Thoracic aorta (tissue), 2 donors: ENCODE measurements around the gene SPINDOC. TPM values are rescaled to one million over a fixed set of nuclear protein-coding genes. Genes with fewer than 3 reads are reported as not detected.

Source experiments
- ATAC-seq: fragments of 150-250 bp; one replicate; pipeline ENCODE4 v1.8.0; 2017; ENCODE audit warnings: low read depth; ENCODE audit not compliant: insufficient number of reproducible peaks, low FRiP score
- DNase-seq: peaks from one replicate; pipeline ENCODE4 v3.0.0-alpha.2; 2020; ENCODE audit warnings: low spot score
- H3K27ac ChIP-seq, 2 donors: fragments of 200-600 bp; sonication (generic); 1 replicate in 1 of 2; 2 replicates in 1 of 2; pipeline ENCODE4 v1.5.1; 2016; ENCODE audit warnings: mild to moderate bottlenecking in 2 of 2, moderate library complexity in 2 of 2
- H3K27me3 ChIP-seq: fragments of 200-600 bp; sonication (generic); replicated peaks from 2 replicates; pipeline ENCODE4 v1.6.0; 2016; ENCODE audit warnings: mild to moderate bottlenecking; ENCODE audit not compliant: insufficient read depth
- H3K36me3 ChIP-seq: fragments of 200-600 bp; sonication (generic); one replicate; pipeline ENCODE4 v1.5.1; 2016
- H3K4me1 ChIP-seq, 2 donors: fragments of 200-600 bp; sonication (generic); 1 replicate in 1 of 2; 2 replicates in 1 of 2; pipeline versions ENCODE4 v1.5.1 to v1.6.0; 2016; ENCODE audit warnings: low read depth in 2 of 2, mild to moderate bottlenecking in 1 of 2; ENCODE audit not compliant: control insufficient read depth in 1 of 2
- H3K4me3 ChIP-seq: fragments of 200-600 bp; sonication (generic); 2 replicates; pipeline ENCODE4 v1.5.1; 2016; ENCODE audit warnings: mild to moderate bottlenecking
- H3K9me3 ChIP-seq: fragments of 200-600 bp; sonication (generic); 2 replicates; pipeline ENCODE4 v1.5.1; 2016
- CTCF ChIP-seq: fragments of 200-600 bp; sonication (generic); IDR thresholded peaks from one replicate; pipeline ENCODE4 v1.5.1; 2019; ENCODE audit warnings: antibody characterized with exemption
- total RNA-seq, 2 donors: library from RNA; depleted of rRNA; stranded (reverse); fragments of >200 nt; gene quantifications; one replicate each; pipeline versions ENCODE4 v1.1.0 to v1.2.3, GENCODE V29; 2016

Gene SPINDOC
- total RNA-seq, 2 donors from 2014 or later: 14.8 to 16.4 TPM

DNA sequence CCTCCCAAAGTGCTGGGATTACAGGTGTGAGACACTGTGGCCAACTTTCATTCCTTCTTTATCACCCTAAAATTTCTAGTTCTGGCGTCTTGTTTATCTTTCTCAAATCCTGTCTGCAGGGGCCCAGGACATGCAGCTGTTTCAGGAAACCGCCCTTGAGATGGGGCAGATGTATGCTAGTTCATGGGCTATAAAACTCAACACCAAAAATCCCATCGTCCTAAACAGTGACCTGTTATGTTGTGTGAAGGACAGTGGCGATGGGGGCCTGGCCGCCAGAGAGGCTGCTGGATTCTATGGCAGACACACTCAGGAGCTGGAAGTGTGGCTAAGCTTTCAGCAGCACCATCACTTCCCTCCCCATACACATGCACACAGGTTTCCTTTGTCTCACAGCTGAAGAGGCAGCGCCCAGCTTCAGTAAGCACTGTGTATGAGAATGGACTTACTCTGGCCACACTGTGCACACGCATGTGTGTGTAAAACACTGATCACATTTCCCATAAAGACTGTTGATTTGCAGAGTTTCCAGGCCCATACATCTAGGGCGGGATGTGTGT, 62.3 kb downstream of the SPINDOC start:
- no peaks in the 10 kb centered on the region for H3K27me3 ChIP-seq
- H3K9me3 ChIP-seq: no peaks in the 10 kb centered on the region
- H3K4me1 ChIP-seq: peaks cover 18 to 53% of the 10 kb centered on the region in 2 donors
- no peak for DNase-seq
- ATAC-seq: no peak
- H3K36me3 ChIP-seq: no peaks in the 10 kb centered on the region
- H3K4me3 ChIP-seq: no peak overlapping the region
- no peak overlapping the region for H3K27ac ChIP-seq
- TF ChIP-seq CTCF: no peak

DNA sequence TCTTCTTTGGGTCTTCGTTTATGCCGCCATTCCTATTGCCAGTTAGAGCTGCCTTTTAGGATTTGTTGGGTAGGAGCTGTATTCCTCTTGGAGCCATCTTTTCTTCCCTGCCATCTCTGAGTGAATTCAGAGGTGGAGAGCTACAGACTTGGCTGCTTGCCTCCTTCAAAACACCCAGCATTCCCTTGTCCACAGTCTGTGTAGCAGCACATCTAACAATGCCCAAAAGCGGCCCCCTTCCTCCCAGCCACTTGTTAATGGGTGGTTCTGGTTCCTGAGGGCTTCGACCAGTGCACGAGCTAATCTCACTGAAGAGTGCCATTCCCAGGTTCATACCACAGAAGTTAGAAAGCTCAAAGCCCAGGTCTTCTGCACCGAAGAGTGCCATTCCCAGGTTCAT, 63.4 kb downstream of the SPINDOC start:
- Histone ChIP-seq H3K27ac (no peak overlapping the region), H3K4me3 (no peak overlapping the region), H3K36me3 (no peaks in the 10 kb centered on the region), H3K4me1 (peaks cover 11 to 44% of the 10 kb centered on the region in 2 donors), H3K27me3 (no peaks in the 10 kb centered on the region), H3K9me3 (no peaks in the 10 kb centered on the region)
- DNase-seq (no peak), ATAC-seq (no peak)
- no peak for TF ChIP-seq CTCF

Other genes starting within 250 kb of the SPINDOC start
- gene PLAAT3, start 199.0 kb upstream of the SPINDOC start, total RNA-seq: 10 to 100 TPM; 29.5 to 48.7 TPM
- 100 to 1,000 TPM; 188 to 192 TPM for gene ATL3, start 142.1 kb upstream of the SPINDOC start, total RNA-seq
- 10 to 100 TPM; 75.1 to 91.1 TPM for gene RTN3, start 132.0 kb upstream of the SPINDOC start, total RNA-seq
- gene ZFTA, start 44.7 kb upstream of the SPINDOC start, total RNA-seq: 10 to 100 TPM; 21.2 to 27.5 TPM
- gene MARK2, start 25.7 kb downstream of the SPINDOC start, total RNA-seq: 10 to 100 TPM; 20.2 to 25.5 TPM
- gene RCOR2, start 103.7 kb downstream of the SPINDOC start, total RNA-seq: 1 to 10 TPM; 1.4 to 3.8 TPM
- gene NAA40, start 125.5 kb downstream of the SPINDOC start, total RNA-seq: 10 to 100 TPM; 15.5 to 20.6 TPM
- gene COX8A, start 161.2 kb downstream of the SPINDOC start, total RNA-seq: 100 to 1,000 TPM; 178 to 469 TPM
- 10 to 100 TPM; 37.7 to 85.6 TPM for gene OTUB1, start 173.0 kb downstream of the SPINDOC start, total RNA-seq
- gene FLRT1, start 222.5 kb downstream of the SPINDOC start, total RNA-seq: under 1 TPM in 1 of 2 donors, not detected in 1; 0.41 TPM